GOT3 (cell line): Measurements from ENCODE around the gene OSBPL9.

Experiments used
- DNase-seq: peaks from one replicate; lab custom pipeline; 2025; ENCODE audit warnings: mixed read lengths; lab: John Stamatoyannopoulos, UW

Gene OSBPL9

GRCh38 chr1:51738681-51739080 lies 121.8 kb downstream of the OSBPL9 start:
- no peak for DNase-seq

- DNase-seq = no peak
Measured at GRCh38 chr1:51740652-51741051, 123.8 kb downstream of the OSBPL9 start.

GRCh38 chr1:51741121-51741681 lies 124.3 kb downstream of the OSBPL9 start:
- DNase-seq = no peak

DNA sequence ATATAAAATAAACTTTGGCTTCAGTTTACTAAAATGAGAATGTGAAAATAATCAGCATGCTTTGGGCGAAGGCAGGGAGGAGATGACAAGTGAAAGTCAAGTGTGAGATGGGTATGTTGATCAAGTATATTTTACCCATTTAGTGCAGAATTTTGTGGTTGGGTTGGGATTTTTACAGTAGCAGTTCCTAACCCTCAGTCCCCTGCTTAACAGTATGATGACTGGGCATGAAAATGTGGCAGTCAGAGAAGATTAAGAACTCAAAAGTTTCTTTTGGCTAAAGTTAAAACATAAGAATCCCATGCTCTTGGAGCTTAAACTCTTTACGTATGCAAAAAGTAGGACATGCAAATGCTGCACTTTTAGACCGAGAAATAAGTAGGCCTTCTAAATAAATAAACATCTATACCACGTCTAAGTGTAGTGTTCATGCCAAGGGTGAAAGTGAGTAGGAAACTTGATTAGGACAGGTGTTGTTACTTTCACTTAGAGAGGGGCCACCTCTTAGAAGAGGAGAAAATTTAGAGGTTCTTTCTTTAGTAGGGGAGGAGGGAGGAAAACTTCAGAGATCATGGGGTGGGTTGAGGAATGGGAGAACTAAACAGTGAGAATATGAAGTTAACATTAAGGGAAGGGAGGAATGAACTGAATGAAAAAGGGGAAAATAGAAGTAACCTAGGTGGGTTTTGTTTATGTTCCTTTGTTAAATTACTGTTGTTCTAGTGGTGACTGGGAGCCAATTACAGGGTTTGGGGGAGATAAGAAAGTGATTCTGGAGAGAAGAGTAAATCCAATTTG lies 127.8 kb downstream of the OSBPL9 start:
- DNase-seq = no peak

GRCh38 chr1:51745304-51745570 lies 128.3 kb downstream of the OSBPL9 start:
- no peak for DNase-seq

DNA sequence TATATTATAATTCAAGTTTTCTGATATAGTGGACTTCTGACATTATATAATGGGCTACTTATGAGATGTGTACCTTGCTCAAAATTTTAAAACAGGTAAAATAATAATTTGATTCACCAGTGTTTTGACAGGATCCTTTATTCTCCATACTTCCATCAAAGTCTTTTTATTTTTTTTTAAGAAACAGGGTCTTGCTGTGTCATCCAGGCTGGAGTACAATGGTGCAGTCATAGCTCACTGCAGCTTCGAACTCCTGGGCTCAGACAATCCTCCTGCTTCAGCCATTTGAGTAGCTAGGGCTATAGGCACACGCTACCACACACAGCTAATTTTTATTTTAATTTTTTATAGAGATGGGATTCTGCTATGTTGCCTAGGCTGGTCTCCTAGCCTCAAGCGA lies 132.3 kb downstream of the OSBPL9 start:
- DNase-seq = no peak

DNA sequence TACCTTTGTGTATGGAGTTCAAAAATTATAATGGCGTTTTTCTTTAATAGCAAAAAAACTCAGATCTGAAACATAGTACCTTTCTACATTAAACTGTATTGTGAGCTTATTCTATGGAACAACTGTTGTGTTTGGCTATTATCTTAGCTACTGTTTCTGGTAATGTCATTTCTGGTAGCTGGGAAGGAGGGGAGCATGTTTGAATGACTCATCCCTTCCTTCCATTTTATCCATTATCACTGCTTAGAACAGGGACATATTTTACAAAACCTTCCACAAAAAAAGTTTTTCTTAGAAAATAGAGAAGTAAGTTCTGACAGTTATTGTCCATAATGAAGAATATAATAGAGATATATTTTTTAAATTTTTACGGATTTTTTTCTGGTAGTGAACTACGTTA lies 133.3 kb downstream of the OSBPL9 start:
- no peak for DNase-seq

GRCh38 chr1:51750729-51751128 lies 133.8 kb downstream of the OSBPL9 start:
- no peak for DNase-seq

DNA sequence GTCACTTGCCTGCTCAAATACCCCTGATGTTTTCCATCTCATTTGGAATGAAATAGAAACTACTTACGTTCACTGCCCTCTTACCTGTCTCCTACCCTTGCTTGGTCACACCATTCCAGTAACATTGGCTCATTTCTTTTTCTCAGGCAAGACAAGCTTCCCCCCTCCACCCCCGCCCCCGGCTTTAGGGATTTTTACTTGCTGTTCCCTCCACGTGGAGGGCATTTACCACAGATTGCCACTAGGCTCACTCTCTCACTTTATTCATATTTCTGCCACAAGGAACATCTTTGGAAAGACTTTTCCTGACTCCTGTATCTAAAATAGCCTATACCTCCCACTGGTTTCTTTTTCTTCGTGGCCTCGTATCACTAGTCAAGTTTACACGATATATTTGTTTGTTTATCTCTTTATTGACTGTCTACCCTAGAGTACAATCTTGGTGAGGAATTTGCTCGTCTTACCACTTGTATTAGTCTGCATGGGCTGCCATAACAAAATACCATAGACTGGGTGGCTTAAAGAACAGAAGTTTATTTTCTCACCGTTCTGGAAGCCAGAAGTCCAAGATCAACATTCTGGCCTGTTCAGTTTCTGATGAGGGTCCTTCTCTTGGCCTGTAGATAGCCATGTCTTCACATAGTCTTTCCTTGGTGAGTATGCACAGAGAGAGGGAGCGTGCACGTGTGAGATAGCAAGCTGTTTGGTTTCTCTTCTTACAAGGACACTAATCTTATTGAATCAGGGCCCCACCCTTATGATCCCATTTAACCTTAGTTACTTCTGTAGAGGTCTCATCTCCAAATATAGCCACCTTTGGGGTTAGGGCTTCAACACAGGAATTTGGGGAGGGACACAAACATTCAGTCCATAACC lies 135.4 kb downstream of the OSBPL9 start:
- no peak for DNase-seq

DNA sequence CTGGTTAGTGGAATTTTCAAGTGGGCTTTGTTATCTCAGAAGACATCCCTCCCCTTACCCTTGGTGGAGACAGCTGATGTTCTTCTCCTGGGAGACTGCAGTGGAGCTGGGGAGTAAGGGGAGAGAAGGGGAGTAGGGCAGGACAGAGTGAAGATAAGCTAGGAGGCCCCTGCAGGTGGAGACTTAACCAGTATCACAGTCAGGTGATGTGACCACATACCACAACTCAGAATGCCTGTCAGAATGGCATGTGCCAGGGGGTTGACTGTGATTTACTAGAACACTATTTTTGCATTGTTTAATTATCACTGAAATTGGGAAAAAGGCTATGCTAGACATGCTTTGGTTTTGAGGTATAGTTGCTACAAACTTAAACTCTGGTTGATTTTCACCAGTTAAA lies 137.1 kb downstream of the OSBPL9 start:
- DNase-seq = no peak

GRCh38 chr1:51754666-51755065 lies 137.8 kb downstream of the OSBPL9 start:
- no peak for DNase-seq

GRCh38 chr1:51755437-51755836 lies 138.5 kb downstream of the OSBPL9 start:
- no peak for DNase-seq

GRCh38 chr1:51756290-51756689 lies 139.4 kb downstream of the OSBPL9 start:
- no peak for DNase-seq

GRCh38 chr1:51758310-51758709 lies 141.4 kb downstream of the OSBPL9 start:
- no peak for DNase-seq

DNA sequence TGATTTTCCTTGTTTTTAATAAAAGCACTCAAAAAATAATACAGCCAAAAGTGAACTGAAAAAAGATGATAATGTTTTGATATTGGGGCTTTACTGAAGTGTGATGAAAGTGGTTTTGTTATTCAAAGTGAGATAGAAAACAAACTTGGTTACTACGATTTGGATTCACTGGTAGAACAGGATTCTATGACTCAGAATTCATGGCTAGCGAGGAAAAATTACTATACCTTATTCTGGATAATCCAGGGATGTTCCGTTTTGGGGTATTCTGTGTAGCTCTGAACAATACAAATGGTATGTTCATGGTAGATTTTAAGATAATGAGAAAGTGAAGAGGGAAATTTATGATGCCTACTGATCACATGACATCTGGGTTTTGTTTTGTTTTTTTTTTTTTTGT lies 144.0 kb downstream of the OSBPL9 start:
- no peak for DNase-seq

GRCh38 chr1:51761351-51761750 lies 144.5 kb downstream of the OSBPL9 start:
- DNase-seq = no peak

DNA sequence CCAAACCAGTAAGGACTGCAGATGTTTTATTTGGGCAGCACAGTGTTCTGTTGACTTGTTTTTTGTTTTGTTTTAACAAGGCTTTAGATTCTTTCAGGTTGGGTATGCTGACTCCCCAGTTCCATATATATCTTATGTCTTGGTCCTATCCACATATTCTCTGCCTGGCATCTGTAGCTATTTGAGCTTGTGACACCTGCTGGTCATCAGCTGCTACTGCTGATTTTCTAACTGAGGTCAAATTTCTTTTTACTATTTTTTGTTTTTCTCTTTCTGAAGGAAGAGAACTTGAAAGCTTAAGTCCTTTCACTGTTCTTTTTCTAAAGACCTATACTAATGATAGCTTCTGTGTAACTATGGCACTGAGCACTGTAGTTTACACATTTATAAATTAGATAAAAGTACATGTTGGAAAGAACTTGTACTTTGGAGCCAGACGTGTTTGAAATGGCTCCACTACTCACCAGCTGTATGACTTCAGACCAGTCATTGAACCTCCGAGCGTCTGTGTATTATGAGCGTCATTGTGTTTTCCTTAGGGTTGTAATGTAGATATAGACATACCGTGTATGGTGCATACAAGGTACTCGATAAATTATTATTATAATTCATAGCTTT lies 152.2 kb downstream of the OSBPL9 start:
- DNase-seq = no peak

DNA sequence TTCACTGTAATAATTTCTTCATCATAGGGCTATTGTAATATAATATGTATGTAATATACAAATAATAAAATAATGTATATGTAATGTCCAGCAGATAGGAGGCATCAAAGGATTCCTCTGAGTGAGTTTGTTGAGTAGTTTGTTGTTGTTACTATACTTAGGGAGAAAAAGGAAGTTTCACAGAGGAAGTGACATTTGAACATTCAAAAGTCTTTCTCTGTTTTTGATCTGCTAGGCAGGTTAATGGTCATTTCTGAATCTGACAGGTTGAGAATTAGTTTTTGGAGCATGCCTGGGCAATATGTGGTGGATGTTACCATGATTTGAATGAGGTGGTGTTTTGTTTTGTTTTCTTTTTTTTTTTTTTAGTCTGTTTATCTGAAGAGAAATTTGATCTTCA lies 159.5 kb downstream of the OSBPL9 start:
- no peak for DNase-seq

GRCh38 chr1:51780927-51781326 lies 164.0 kb downstream of the OSBPL9 start:
- DNase-seq = no peak

GRCh38 chr1:51784997-51785421 lies 168.1 kb downstream of the OSBPL9 start:
- DNase-seq = no peak

- DNase-seq = no peak
Measured at GRCh38 chr1:51788938-51789337, 172.0 kb downstream of the OSBPL9 start.

GRCh38 chr1:51789342-51789741 lies 172.4 kb downstream of the OSBPL9 start:
- no peak for DNase-seq

DNA sequence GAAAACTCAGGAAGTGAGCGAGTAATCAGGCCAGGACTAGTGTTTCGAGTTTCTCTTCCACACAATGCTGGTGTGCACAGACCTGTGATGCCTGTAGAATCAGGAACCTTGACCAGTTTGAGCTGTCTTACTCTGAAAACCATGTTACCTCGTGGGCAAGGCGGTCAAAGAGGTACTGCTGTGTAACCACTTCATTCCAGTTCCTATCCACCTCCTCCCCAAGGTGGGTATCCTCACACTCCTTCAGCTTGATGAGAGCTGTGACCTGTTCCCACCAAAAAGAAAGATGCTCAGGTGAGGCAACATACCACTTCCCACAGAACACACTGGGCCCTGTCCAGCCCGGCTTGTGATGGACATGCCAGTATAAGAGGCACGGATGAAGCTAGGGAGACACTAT lies 173.5 kb downstream of the OSBPL9 start:
- DNase-seq = no peak
